T-helper 2 cell treated with Interferon-gamma antibody and Interleukin-4, amounts not matched to agents 100 ng/mL and 5 ng/mL, for 36 hours (primary cell): ENCODE measurements around the gene ZC3H15. TPM values are rescaled to one million over a fixed set of nuclear protein-coding genes. Genes with fewer than 3 reads are reported as not detected.

Experiments
- intact Hi-C: fragments of 100-400 bp; cut with micrococcal nuclease; formaldehyde crosslinking; loops from one replicate; pipeline ENCODE4 v1.15.1; 2023
- total RNA-seq: library from RNA; stranded (reverse); gene quantifications from 2 replicates; pipeline ENCODE4 v1.2.3, GENCODE V29; 2022

ZC3H15 gene
- total RNA-seq, 1 donor from 2014 or later = 68.7 TPM

DNA sequence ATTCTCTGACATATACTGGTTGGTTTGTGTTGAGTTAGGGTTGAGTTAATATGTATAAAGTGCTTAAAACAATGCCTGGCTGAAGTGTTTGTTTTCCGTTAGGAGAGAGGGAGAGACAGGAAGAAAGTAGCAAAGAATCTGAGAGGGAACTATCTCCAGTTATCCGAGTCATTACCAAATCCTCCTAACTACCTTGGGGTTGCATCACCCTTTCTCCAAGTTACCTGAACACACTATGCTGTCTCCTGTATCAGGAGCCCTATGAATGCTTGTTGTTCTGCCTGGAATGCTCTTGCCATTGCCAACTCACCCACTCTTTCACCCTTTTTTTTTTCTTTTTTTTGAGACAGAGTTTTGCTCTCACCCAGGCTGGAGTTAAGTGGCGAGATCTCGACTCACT, 55.9 kb downstream of the ZC3H15 start:
- intact Hi-C loops = no loop called here

GRCh38 chr2:186543561-186544131, 57.6 kb downstream of the ZC3H15 start:
- intact Hi-C loops = no loop called here

- intact Hi-C loops = no loop called here
These were observed 58.2 kb downstream of the ZC3H15 start for GRCh38 chr2:186544255-186544675.

GRCh38 chr2:186546846-186547245, 60.8 kb downstream of the ZC3H15 start:
- intact Hi-C loops = no loop called here

DNA sequence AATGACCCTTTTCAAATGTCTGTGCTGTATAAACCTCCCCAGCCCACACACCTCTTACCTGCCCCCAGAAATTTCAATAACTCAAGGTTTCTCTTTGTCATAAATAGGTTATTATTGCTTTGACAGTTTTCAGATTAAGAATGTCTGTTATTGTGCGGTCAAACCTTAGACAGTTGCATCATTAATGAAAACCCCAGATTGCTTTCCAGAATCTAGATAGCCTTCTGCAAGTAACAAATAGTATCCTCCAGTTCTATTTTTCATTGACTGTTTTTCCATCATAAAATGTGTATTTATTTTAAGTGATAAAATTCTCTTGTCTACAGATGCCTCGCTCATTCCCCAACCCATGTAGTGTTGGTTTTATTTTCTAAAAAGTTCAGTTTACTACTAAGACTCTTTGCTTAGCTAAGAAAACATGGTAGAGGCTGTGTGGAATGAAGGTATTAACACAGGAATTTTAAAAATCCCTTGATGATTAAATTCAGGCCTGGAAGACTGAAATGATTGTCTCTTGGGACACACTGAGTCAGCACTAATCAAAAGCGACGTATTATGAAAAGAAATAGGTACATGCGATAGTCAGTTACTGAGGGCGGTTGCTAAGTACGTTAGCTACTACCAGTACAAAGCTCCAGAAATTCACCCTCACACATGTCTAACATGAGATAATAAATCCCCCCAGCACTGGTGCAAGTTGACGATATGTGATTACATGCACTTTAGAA, 65.4 kb downstream of the ZC3H15 start:
- intact Hi-C loops = no loop called here

DNA sequence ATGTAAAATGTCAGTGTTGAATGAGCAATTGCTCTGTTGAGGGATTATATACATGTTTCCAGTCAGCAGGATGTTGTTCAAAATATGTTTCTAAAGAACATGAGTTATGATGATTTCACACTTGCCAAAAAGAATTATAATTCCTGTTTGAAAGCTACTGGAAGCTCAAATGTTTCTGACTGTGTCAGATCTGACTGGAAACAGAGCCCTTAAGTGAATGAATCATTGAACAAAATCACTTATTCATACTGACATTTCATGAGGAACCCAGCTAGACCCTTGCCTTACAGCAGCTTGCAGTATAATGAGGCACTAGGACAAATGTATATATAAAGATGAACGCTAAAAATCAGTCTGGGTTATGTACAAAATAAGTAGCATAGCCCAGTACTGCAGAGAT, 68.4 kb downstream of the ZC3H15 start:
- intact Hi-C loops = no loop called here

GRCh38 chr2:186554850-186555671, 69.0 kb downstream of the ZC3H15 start:
- intact Hi-C loops = no loop called here

- intact Hi-C loops = no loop called here
These were observed 72.6 kb downstream of the ZC3H15 start for GRCh38 chr2:186558512-186559276.

Other genes with a start within 250 kb of the ZC3H15 start
- gene ITGAV, start 103.8 kb downstream of the ZC3H15 start, total RNA-seq = 7.5 and 9.6 TPM in 2 replicates
- 0.43 and 0.57 TPM in 2 replicates for gene FAM171B, start 207.8 kb downstream of the ZC3H15 start, total RNA-seq